ENCODE data around the gene AIG1.

The AIG1 gene

GRCh38 chr6:143097224-143097795, 36.6 kb downstream of the AIG1 start:
- DNase-seq, result no peak

GRCh38 chr6:143098054-143098671, 37.5 kb downstream of the AIG1 start:
- peak; percentile 10 for DNase-seq

GRCh38 chr6:143099647-143100046, 39.0 kb downstream of the AIG1 start:
- no peak for DNase-seq

GRCh38 chr6:143100429-143100828, 39.7 kb downstream of the AIG1 start:
- no peak for DNase-seq

- no peak for DNase-seq
These were observed 43.2 kb downstream of the AIG1 start for GRCh38 chr6:143103916-143104315.

- DNase-seq, result no peak
These were observed 46.8 kb downstream of the AIG1 start for GRCh38 chr6:143107440-143107839.

- DNase-seq, result no peak
These were observed 47.4 kb downstream of the AIG1 start for GRCh38 chr6:143107911-143108761.

- no peak for DNase-seq
These were observed 48.5 kb downstream of the AIG1 start for GRCh38 chr6:143109196-143109595.

GRCh38 chr6:143110572-143110971, 49.9 kb downstream of the AIG1 start:
- DNase-seq, result no peak

GRCh38 chr6:143110996-143111395, 50.3 kb downstream of the AIG1 start:
- no peak for DNase-seq

GRCh38 chr6:143111443-143111842, 50.8 kb downstream of the AIG1 start:
- DNase-seq, result no peak

GRCh38 chr6:143112084-143112768, 51.5 kb downstream of the AIG1 start:
- no peak for DNase-seq

- no peak for DNase-seq
These were observed 52.1 kb downstream of the AIG1 start for GRCh38 chr6:143112837-143113236.

- DNase-seq, result no peak
These were observed 55.0 kb downstream of the AIG1 start for GRCh38 chr6:143115728-143116127.

GRCh38 chr6:143117108-143117507, 56.4 kb downstream of the AIG1 start:
- DNase-seq, result no peak

GRCh38 chr6:143119260-143119659, 58.6 kb downstream of the AIG1 start:
- no peak for DNase-seq

GRCh38 chr6:143123081-143123480, 62.4 kb downstream of the AIG1 start:
- DNase-seq, result no peak

- DNase-seq, result no peak
These were observed 63.3 kb downstream of the AIG1 start for GRCh38 chr6:143123941-143124340.

GRCh38 chr6:143125455-143125854, 64.8 kb downstream of the AIG1 start:
- DNase-seq, result no peak

GRCh38 chr6:143125864-143126573, 65.3 kb downstream of the AIG1 start:
- no peak for DNase-seq

- no peak for DNase-seq
These were observed 65.9 kb downstream of the AIG1 start for GRCh38 chr6:143126574-143126941.

- DNase-seq, result no peak
These were observed 67.4 kb downstream of the AIG1 start for GRCh38 chr6:143127941-143128680.
